Effector memory CD4-positive, alpha-beta T cell (primary cell): Measurements from ENCODE around the gene ARHGAP8.
A peak's percentile ranks its signal among the peaks of the same experiment; 100 is the strongest.

Experiments used
- DNase-seq, 3 donors: peaks; one replicate each; pipeline ENCODE4 v3.0.0-alpha.2; 2020
- H3K27ac ChIP-seq: 2 replicates; pipeline ENCODE4 v1.7.0; 2013; ENCODE audit warnings: mild to moderate bottlenecking, low read length, moderate library complexity; ENCODE audit not compliant: insufficient read depth, poor library complexity, severe bottlenecking
- H3K27me3 ChIP-seq: replicated peaks from 2 replicates; pipeline ENCODE4 v1.7.0; 2013; ENCODE audit warnings: mild to moderate bottlenecking, low read length; ENCODE audit not compliant: insufficient read depth, control insufficient read depth, poor library complexity, severe bottlenecking
- H3K36me3 ChIP-seq: 2 replicates; pipeline ENCODE4 v1.7.0; 2013; ENCODE audit warnings: mild to moderate bottlenecking, low read length, moderate library complexity; ENCODE audit not compliant: control insufficient read depth, insufficient read depth
- H3K4me1 ChIP-seq: 2 replicates; pipeline ENCODE4 v1.7.0; 2013; ENCODE audit warnings: low read length, mild to moderate bottlenecking; ENCODE audit not compliant: control insufficient read depth, insufficient read depth, poor library complexity, severe bottlenecking
- H3K4me3 ChIP-seq: 2 replicates; pipeline ENCODE4 v1.7.0; 2013; ENCODE audit warnings: low read length, low read depth, mild to moderate bottlenecking; ENCODE audit not compliant: insufficient read depth, poor library complexity, severe bottlenecking
- H3K9me3 ChIP-seq: 2 replicates; pipeline ENCODE4 v1.7.0; 2013; ENCODE audit warnings: mild to moderate bottlenecking, low read length, moderate library complexity; ENCODE audit not compliant: control insufficient read depth

ARHGAP8 gene

GRCh38 chr22:44732017-44732561 is 20.3 kb upstream of the ARHGAP8 start:
- Histone ChIP-seq H3K9me3 (no peaks in the 10 kb centered on the region), H3K27me3 (no peaks in the 10 kb centered on the region), H3K27ac (no peak overlapping the region), H3K36me3 (peaks cover 14% of the 10 kb centered on the region), H3K4me3 (no peak overlapping the region), H3K4me1 (peaks cover 4% of the 10 kb centered on the region)
- DNase-seq: no peak

- Histone ChIP-seq H3K4me1 (peaks cover 4% of the 10 kb centered on the region), H3K9me3 (no peaks in the 10 kb centered on the region), H3K36me3 (peaks cover 14% of the 10 kb centered on the region), H3K27me3 (no peaks in the 10 kb centered on the region), H3K4me3 (no peak overlapping the region), H3K27ac (no peak overlapping the region)
- DNase-seq: no peak
Measured at GRCh38 chr22:44732661-44733060, 19.7 kb upstream of the ARHGAP8 start.

- Histone ChIP-seq H3K4me3 (no peak overlapping the region), H3K4me1 (no peaks in the 10 kb centered on the region), H3K27me3 (no peaks in the 10 kb centered on the region), H3K9me3 (no peaks in the 10 kb centered on the region), H3K36me3 (peaks cover 8% of the 10 kb centered on the region), H3K27ac (no peak overlapping the region)
- no peak for DNase-seq
Measured at GRCh38 chr22:44733426-44734106, 18.8 kb upstream of the ARHGAP8 start.

- Histone ChIP-seq H3K9me3 (no peaks in the 10 kb centered on the region), H3K4me3 (no peak overlapping the region), H3K4me1 (no peaks in the 10 kb centered on the region), H3K27me3 (no peaks in the 10 kb centered on the region), H3K27ac (no peak overlapping the region), H3K36me3 (peaks cover under 1% of the 10 kb centered on the region)
- no peak for DNase-seq
Measured at GRCh38 chr22:44734278-44734677, 18.1 kb upstream of the ARHGAP8 start.

- H3K27me3 ChIP-seq: no peaks in the 10 kb centered on the region
- no peaks in the 10 kb centered on the region for H3K36me3 ChIP-seq
- no peak for DNase-seq
- no peaks in the 10 kb centered on the region for H3K9me3 ChIP-seq
- H3K4me3 ChIP-seq: no peak overlapping the region
- no peak overlapping the region for H3K27ac ChIP-seq
- H3K4me1 ChIP-seq: no peaks in the 10 kb centered on the region
Measured at GRCh38 chr22:44734801-44735517, 17.4 kb upstream of the ARHGAP8 start.

GRCh38 chr22:44735518-44736428 is 16.6 kb upstream of the ARHGAP8 start:
- Histone ChIP-seq H3K4me1 (no peaks in the 10 kb centered on the region), H3K36me3 (no peaks in the 10 kb centered on the region), H3K27me3 (no peaks in the 10 kb centered on the region), H3K9me3 (no peaks in the 10 kb centered on the region), H3K4me3 (no peak overlapping the region), H3K27ac (no peak overlapping the region)
- peak; percentile 59 to 74 (median 67) for DNase-seq

GRCh38 chr22:44736581-44737405 is 15.6 kb upstream of the ARHGAP8 start:
- Histone ChIP-seq H3K27ac (no peak overlapping the region), H3K36me3 (no peaks in the 10 kb centered on the region), H3K4me1 (no peaks in the 10 kb centered on the region), H3K4me3 (no peak overlapping the region), H3K27me3 (no peaks in the 10 kb centered on the region), H3K9me3 (no peaks in the 10 kb centered on the region)
- DNase-seq: no peak

GRCh38 chr22:44737406-44738346 is 14.7 kb upstream of the ARHGAP8 start:
- H3K9me3 ChIP-seq: no peaks in the 10 kb centered on the region
- no peaks in the 10 kb centered on the region for H3K36me3 ChIP-seq
- no peak overlapping the region for H3K4me3 ChIP-seq
- no peaks in the 10 kb centered on the region for H3K4me1 ChIP-seq
- no peaks in the 10 kb centered on the region for H3K27me3 ChIP-seq
- no peak overlapping the region for H3K27ac ChIP-seq
- DNase-seq: no peak
